Measurements from ENCODE around the gene AGPAT4. TPM values are rescaled to one million over a fixed set of nuclear protein-coding genes. Genes with fewer than 3 reads are reported as not detected.

AGPAT4 gene
- total RNA-seq, 1 experiment from 2014 or later = 22.0 TPM

- Histone ChIP-seq H3K79me1 (ENCODE audit: insufficient read depth, low read depth, low read length, poor library complexity, severe bottlenecking) (peaks cover 6% of the 10 kb centered on the region), H3K23ac (ENCODE audit: insufficient read length, low read depth, low read length) (no peak overlapping the region), H2BK120ac (ENCODE audit: low read depth, low read length, poor library complexity, severe bottlenecking) (peak overlapping the region; percentile 14), H3K27me3 (ENCODE audit: insufficient read depth, low read length) (no peaks in the 10 kb centered on the region), H3K4me1 (ENCODE audit: insufficient read depth, low read length) (peaks cover 2% of the 10 kb centered on the region), H3K14ac (ENCODE audit: insufficient read depth, low read length) (no peak overlapping the region), H4K8ac (replicated peaks; ENCODE audit: insufficient read length, low read depth, low read length) (no peak overlapping the region), H3K23me2 (ENCODE audit: insufficient read length, low read depth, low read length, poor library complexity, severe bottlenecking) (peaks cover 4% of the 10 kb centered on the region), H2BK12ac (ENCODE audit: insufficient read length, low read depth, low read length) (no peak overlapping the region), H3K56ac (ENCODE audit: insufficient read length, low read depth, low read length) (no peak overlapping the region), H3K27ac (ENCODE audit: insufficient read length, low read depth, low read length) (no peak overlapping the region), H2BK20ac (ENCODE audit: low read depth, low read length, poor library complexity, severe bottlenecking) (no peak overlapping the region), H3K9ac (ENCODE audit: extremely low read depth, insufficient read length, low read length) (no peak overlapping the region), H4K5ac (ENCODE audit: insufficient read length, low read depth, low read length) (no peak overlapping the region), H2AK5ac (ENCODE audit: insufficient read length, low read length) (no peak overlapping the region), H2AFZ (ENCODE audit: low read length) (no peak overlapping the region), H4K91ac (ENCODE audit: insufficient read length, low read depth, low read length) (no peak overlapping the region), H3K18ac (ENCODE audit: insufficient read length, low read depth, low read length) (no peak overlapping the region), H3K4ac (ENCODE audit: low read depth, low read length) (no peak overlapping the region), H3T11ph (ENCODE audit: low read length) (no peak overlapping the region), H3K79me2 (ENCODE audit: insufficient read depth, low read length) (peaks cover 6% of the 10 kb centered on the region; the same call in 1 of the 2 replicates), H3K9me3 (ENCODE audit: control insufficient read depth, low read depth, low read length) (no peaks in the 10 kb centered on the region), H2BK5ac (ENCODE audit: insufficient read length, low read length) (no peak overlapping the region), H2BK15ac (ENCODE audit: low read depth, low read length) (no peak overlapping the region), H4K20me1 (ENCODE audit: control insufficient read depth, insufficient read depth, insufficient read length) (no peaks in the 10 kb centered on the region), H3K4me2 (ENCODE audit: insufficient read depth, insufficient read length, low read length) (no peak overlapping the region)
- Mint-ChIP-seq H3K36me3 (ENCODE audit: insufficient read depth in 1 of 3, low read depth in 3 of 3) (peaks cover 19 to 24% (median 20%) of the 10 kb centered on the region in 3 experiments; a peak in 6 of 7 replicates), H3K27ac (0 out of 7 replicates have a peak overlapping the region, but pooled peaks of 1 of the 3 experiments have one; percentile 11), H3K9me3 (no peaks in the 10 kb centered on the region), H3K27me3 (ENCODE audit: low read depth) (no peaks in the 10 kb centered on the region), H3K4me3 (no peak overlapping the region), H3K4me1 (peaks cover 42 to 45% of the 10 kb centered on the region in 2 experiments)
- DNase-seq = no peak
- WGBS (ENCODE audit: extremely low coverage, insufficient read length, low lambda C conversion rate) = no CpG with 5 or more reads among the region's 7 CpGs
- TF ChIP-seq, protein P1, sequence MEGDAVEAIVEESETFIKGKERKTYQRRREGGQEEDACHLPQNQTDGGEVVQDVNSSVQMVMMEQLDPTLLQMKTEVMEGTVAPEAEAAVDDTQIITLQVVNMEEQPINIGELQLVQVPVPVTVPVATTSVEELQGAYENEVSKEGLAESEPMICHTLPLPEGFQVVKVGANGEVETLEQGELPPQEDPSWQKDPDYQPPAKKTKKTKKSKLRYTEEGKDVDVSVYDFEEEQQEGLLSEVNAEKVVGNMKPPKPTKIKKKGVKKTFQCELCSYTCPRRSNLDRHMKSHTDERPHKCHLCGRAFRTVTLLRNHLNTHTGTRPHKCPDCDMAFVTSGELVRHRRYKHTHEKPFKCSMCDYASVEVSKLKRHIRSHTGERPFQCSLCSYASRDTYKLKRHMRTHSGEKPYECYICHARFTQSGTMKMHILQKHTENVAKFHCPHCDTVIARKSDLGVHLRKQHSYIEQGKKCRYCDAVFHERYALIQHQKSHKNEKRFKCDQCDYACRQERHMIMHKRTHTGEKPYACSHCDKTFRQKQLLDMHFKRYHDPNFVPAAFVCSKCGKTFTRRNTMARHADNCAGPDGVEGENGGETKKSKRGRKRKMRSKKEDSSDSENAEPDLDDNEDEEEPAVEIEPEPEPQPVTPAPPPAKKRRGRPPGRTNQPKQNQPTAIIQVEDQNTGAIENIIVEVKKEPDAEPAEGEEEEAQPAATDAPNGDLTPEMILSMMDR (conservative IDR thresholded peaks at IDR 0.05) = no peak; the same call in 2 of the 3 replicates
Measured at GRCh38 chr6:161268531-161269210, 5.2 kb downstream of the AGPAT4 start.
